K562 (cell line): Measurements from ENCODE around the gene EFCAB9. TPM values are rescaled to one million over a fixed set of nuclear protein-coding genes. Genes with fewer than 3 reads are reported as not detected.

Source experiments
- ASH1L ChIP-seq: fragments of 450-650 bp; IDR thresholded peaks from 2 replicates; pipeline ENCODE4 v1.6.1; 2018; ENCODE audit warnings: borderline replicate concordance, mild to moderate bottlenecking, low read depth; ENCODE audit not compliant: partially characterized antibody
- CBX3 ChIP-seq, 2 experiments: IDR thresholded peaks; 1 replicate in 1 of 2; 2 replicates in 1 of 2; pipeline ENCODE4 v1.6.1; 2012; ENCODE audit warnings: inconsistent platforms in 2 of 2, low read length in 2 of 2, borderline replicate concordance in 1 of 2, control low read depth in 1 of 2
- CREBBP ChIP-seq: IDR thresholded peaks from one replicate; pipeline ENCODE4 v1.6.1; 2012; ENCODE audit warnings: low read depth, mild to moderate bottlenecking, control low read depth, inconsistent platforms, low read length
- NR4A1 ChIP-seq, 2 experiments: fragments of 250-450 bp in 1 of 2; fragments of 450-650 bp in 1 of 2; sonication (Bioruptor Pico) in 1 of 2; IDR thresholded peaks; 2 replicates each; pipeline versions ENCODE4 v1.4.0 to v1.6.1; 2016 to 2020; ENCODE audit warnings: mild to moderate bottlenecking in 2 of 2, missing compliant biosample characterization in 1 of 2, missing genetic modification characterization in 1 of 2, moderate library complexity in 1 of 2
- PTRF ChIP-seq: fragments of 450-650 bp; IDR thresholded peaks from 2 replicates; pipeline ENCODE4 v1.6.1; 2016; ENCODE audit warnings: mild to moderate bottlenecking, missing genetic modification characterization, missing compliant biosample characterization
- SFPQ ChIP-seq: fragments of 200-400 bp; formaldehyde crosslinking; IDR thresholded peaks from 2 replicates; pipeline ENCODE4 v1.6.1; 2017; ENCODE audit warnings: mild to moderate bottlenecking, low read depth, low read length, moderate library complexity
- SREBF1 ChIP-seq: fragments of 150-350 bp; IDR thresholded peaks from 2 replicates; pipeline ENCODE4 v1.6.1; 2014; ENCODE audit warnings: antibody characterized with exemption, low read depth, low read length, borderline replicate concordance
- TEAD4 ChIP-seq, 2 experiments: sonication (generic) in 1 of 2; formaldehyde crosslinking in 1 of 2; IDR thresholded peaks; 2 replicates each; pipeline versions ENCODE4 v1.6.1 to v1.8.0; 2012 to 2022; ENCODE audit warnings: borderline replicate concordance in 1 of 2, inconsistent platforms in 1 of 2, low read length in 1 of 2, mild to moderate bottlenecking in 1 of 2, missing genetic modification reagents in 1 of 2
- ZNF280A ChIP-seq: fragments of 450-650 bp; IDR thresholded peaks from 2 replicates; pipeline ENCODE4 v1.6.1; 2018; ENCODE audit warnings: mild to moderate bottlenecking, low read depth; ENCODE audit not compliant: partially characterized antibody
- ZNF436 ChIP-seq: fragments of 250-450, 450-650 bp; sonication (Bioruptor Pico); formaldehyde crosslinking; IDR thresholded peaks from 2 replicates; pipeline ENCODE4 v1.7.0; 2020; ENCODE audit warnings: mild to moderate bottlenecking
- polyA plus RNA-seq, 8 experiments: library from polyadenylated mRNA; depleted of rRNA in 4 of 8; stranded (reverse) in 5 of 8; unstranded in 3 of 8; fragments of >200 nt; fragmentation: Nextera tagmentation in 2 of 8; fragmentation: Illumina TruSeq in 1 of 8; extraction: Ambion mirVana in 2 of 8; extraction: Trizol in 1 of 8; gene quantifications; 2 replicates each; pipeline versions ENCODE4 v1.2.1 to v1.2.3, GENCODE V29; 2011 to 2014; ENCODE audit warnings: inconsistent platforms in 1 of 8, missing spikeins in 1 of 8
- total RNA-seq, 7 experiments: library from RNA; depleted of rRNA in 6 of 7; stranded (reverse); fragments of >200 nt in 6 of 7; fragmentation: Illumina TruSeq in 2 of 7; extraction: Trizol in 2 of 7; gene quantifications; 2 replicates each; pipeline versions ENCODE4 v1.2.1 to v1.2.3, GENCODE V29; 2011 to 2021; ENCODE audit warnings: low replicate concordance in 1 of 7
- TF ChIP-seq, protein P1 (sequence below): fragments of 250-450 bp; sonication (Bioruptor Pico); IDR thresholded peaks from 2 replicates; pipeline ENCODE4 v1.5.1; 2021; ENCODE audit warnings: mild to moderate bottlenecking

EFCAB9 gene
- total and polyA plus RNA-seq, 9 of the 15 experiments (the other 6 are each of a cell fraction or from before 2014, with no cell fraction given): not detected

GRCh38 chr5:172177176-172177575 is 16.8 kb upstream of the EFCAB9 start (continued):
- TF ChIP-seq ZNF280A: no peak
- TF ChIP-seq, protein P1, sequence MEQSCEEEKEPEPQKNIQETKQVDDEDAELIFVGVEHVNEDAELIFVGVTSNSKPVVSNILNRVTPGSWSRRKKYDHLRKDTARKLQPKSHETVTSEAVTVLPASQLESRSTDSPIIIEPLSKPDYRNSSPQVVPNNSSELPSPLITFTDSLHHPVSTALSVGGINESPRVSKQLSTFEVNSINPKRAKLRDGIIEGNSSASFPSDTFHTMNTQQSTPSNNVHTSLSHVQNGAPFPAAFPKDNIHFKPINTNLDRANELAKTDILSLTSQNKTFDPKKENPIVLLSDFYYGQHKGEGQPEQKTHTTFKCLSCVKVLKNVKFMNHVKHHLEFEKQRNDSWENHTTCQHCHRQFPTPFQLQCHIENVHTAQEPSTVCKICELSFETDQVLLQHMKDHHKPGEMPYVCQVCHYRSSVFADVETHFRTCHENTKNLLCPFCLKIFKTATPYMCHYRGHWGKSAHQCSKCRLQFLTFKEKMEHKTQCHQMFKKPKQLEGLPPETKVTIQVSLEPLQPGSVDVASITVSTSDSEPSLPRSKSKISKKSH: no peak
- TF ChIP-seq CREBBP: no peak
- TF ChIP-seq ASH1L: no peak
- TF ChIP-seq TEAD4 (IDR thresholded peaks at IDR 0.05; ENCODE audit: low read length): no peak
- no peak for TF ChIP-seq TEAD4 (CRISPR knock-in tag; IDR thresholded peaks at IDR 0.05; ENCODE audit: borderline replicate concordance)
- no peak for TF ChIP-seq PTRF (tag)
- no peak for TF ChIP-seq SREBF1
- TF ChIP-seq ZNF436: no peak
- no peak for TF ChIP-seq SFPQ
- no peak for TF ChIP-seq CBX3 (IDR thresholded peaks at IDR 0.05; ENCODE audit: borderline replicate concordance in 1 of 2, low read length in 2 of 2)
- TF ChIP-seq NR4A1 (CRISPR knock-in tag; IDR thresholded peaks at IDR 0.05): no peak
- TF ChIP-seq NR4A1 (tag; IDR thresholded peaks at IDR 0.05): no peak
- TF ChIP-seq, all 486 proteins: peak for 0
